Astrocyte (in vitro differentiated cells and primary cell): ENCODE results near the gene PIMREG.

Experiments used
- EZH2 ChIP-seq: IDR thresholded peaks from 2 replicates; pipeline ENCODE4 v1.6.1; 2012; ENCODE audit warnings: mild to moderate bottlenecking, low read length, inconsistent platforms; ENCODE audit not compliant: insufficient read depth
- TF ChIP-seq, protein P1 (sequence below): IDR thresholded peaks from 2 replicates; pipeline ENCODE4 v1.5.1; 2011; ENCODE audit warnings: low read depth, mild to moderate bottlenecking, inconsistent platforms, low read length, moderate library complexity; ENCODE audit not compliant: insufficient read depth

DNA sequence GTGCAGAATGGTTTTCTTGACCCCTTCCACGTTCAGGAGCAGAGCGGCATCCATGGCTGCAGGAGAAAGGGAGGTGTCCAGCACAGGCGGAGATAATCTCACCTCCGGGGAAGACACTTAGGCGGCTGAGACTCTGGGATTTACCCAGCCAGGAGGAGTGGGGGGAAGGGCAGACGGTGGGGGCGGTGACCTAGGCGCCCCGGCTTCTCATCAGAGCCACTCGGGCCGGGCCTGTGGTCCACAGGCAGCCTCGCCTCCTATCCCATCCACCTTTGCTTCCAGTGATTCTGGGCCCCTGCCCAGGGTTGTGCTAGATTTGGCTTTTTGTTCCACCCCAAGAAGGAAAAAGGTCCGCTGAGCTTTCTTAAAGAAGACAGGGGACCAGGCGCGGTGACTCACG is 9.2 kb upstream of the PIMREG start, which contains the start of gene AIPL1:
- TF ChIP-seq, protein P1, sequence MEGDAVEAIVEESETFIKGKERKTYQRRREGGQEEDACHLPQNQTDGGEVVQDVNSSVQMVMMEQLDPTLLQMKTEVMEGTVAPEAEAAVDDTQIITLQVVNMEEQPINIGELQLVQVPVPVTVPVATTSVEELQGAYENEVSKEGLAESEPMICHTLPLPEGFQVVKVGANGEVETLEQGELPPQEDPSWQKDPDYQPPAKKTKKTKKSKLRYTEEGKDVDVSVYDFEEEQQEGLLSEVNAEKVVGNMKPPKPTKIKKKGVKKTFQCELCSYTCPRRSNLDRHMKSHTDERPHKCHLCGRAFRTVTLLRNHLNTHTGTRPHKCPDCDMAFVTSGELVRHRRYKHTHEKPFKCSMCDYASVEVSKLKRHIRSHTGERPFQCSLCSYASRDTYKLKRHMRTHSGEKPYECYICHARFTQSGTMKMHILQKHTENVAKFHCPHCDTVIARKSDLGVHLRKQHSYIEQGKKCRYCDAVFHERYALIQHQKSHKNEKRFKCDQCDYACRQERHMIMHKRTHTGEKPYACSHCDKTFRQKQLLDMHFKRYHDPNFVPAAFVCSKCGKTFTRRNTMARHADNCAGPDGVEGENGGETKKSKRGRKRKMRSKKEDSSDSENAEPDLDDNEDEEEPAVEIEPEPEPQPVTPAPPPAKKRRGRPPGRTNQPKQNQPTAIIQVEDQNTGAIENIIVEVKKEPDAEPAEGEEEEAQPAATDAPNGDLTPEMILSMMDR = no peak
- TF ChIP-seq EZH2 = no peak
